ENCODE results near the gene TIMM13. TPM values are rescaled to one million over a fixed set of nuclear protein-coding genes. Genes with fewer than 3 reads are reported as not detected.

The TIMM13 gene
- total and polyA plus RNA-seq, 2 donors (not counting 3 experiments of a cell fraction or from before 2014, with no cell fraction given): 154 to 160 TPM

DNA sequence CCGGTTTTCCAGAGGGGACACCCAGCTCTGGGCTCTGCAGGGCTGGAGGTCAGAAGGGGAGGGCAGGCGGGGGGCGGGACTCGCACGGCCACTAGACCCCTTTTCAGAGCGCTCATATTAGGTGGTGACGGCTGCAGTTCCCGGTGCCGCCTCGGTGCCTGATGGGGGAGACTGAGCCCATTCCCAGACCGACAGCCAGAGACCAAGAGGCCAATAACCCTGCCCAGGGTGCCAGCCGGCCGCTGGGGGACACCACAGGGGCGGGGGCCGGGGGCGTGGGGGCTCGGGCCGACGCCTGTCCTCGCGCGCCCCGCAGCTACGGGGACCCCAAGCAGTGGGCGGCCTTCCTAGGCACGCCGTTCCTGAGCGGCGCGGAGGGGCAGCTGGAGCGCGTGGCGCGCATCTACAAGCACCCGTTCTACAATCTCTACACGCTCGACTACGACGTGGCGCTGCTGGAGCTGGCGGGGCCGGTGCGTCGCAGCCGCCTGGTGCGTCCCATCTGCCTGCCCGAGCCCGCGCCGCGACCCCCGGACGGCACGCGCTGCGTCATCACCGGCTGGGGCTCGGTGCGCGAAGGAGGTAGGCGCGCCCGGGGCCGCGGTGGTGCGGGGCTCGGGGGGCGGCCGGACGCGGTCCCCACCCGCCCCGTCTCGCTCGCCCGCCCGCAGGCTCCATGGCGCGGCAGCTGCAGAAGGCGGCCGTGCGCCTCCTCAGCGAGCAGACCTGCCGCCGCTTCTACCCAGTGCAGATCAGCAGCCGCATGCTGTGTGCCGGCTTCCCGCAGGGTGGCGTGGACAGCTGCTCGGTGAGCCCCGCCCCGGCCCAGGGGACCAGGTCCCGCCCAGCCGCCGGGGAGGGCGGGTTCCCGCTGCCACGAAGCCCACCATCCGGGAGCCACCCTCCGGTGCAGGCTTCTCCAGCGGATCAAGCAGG, 2.4 kb downstream of the TIMM13 start:
- TF ChIP-seq GATA2 (IDR thresholded peaks at IDR 0.05; ENCODE audit: insufficient read depth, insufficient read length, low read depth, low read length): no peak
- TF ChIP-seq POLR2A (IDR thresholded peaks at IDR 0.05; ENCODE audit: low read depth, low read length): no peak
- TF ChIP-seq EZH2 (IDR thresholded peaks at IDR 0.05; ENCODE audit: borderline replicate concordance, low read depth, low read length, severe bottlenecking): no peak
- no peak for TF ChIP-seq JUN (IDR thresholded peaks at IDR 0.05; ENCODE audit: borderline replicate concordance, insufficient read depth, insufficient read length, low read depth)
- TF ChIP-seq, protein P1, sequence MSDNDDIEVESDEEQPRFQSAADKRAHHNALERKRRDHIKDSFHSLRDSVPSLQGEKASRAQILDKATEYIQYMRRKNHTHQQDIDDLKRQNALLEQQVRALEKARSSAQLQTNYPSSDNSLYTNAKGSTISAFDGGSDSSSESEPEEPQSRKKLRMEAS (IDR thresholded peaks at IDR 0.05; ENCODE audit: insufficient read depth, insufficient read length): no peak
- TF ChIP-seq POLR2AphosphoS5 (IDR thresholded peaks at IDR 0.05; ENCODE audit: insufficient read depth, low read depth, low read length): peak; percentile 83
- TF ChIP-seq, protein P2, sequence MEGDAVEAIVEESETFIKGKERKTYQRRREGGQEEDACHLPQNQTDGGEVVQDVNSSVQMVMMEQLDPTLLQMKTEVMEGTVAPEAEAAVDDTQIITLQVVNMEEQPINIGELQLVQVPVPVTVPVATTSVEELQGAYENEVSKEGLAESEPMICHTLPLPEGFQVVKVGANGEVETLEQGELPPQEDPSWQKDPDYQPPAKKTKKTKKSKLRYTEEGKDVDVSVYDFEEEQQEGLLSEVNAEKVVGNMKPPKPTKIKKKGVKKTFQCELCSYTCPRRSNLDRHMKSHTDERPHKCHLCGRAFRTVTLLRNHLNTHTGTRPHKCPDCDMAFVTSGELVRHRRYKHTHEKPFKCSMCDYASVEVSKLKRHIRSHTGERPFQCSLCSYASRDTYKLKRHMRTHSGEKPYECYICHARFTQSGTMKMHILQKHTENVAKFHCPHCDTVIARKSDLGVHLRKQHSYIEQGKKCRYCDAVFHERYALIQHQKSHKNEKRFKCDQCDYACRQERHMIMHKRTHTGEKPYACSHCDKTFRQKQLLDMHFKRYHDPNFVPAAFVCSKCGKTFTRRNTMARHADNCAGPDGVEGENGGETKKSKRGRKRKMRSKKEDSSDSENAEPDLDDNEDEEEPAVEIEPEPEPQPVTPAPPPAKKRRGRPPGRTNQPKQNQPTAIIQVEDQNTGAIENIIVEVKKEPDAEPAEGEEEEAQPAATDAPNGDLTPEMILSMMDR (IDR thresholded peaks at IDR 0.05; ENCODE audit: extremely low read depth in 1 of 2, insufficient read depth in 1 of 2, low read depth in 1 of 2, low read length in 2 of 2): peak; percentile 41 to 65
- TF ChIP-seq FOS (IDR thresholded peaks at IDR 0.05; ENCODE audit: borderline replicate concordance, insufficient read depth, low read length): no peak
- TF ChIP-seq MYC (IDR thresholded peaks at IDR 0.05; ENCODE audit: low read depth, low read length): no peak
- dilution Hi-C loops (cut with MboI; ENCODE audit: extremely low pct_ligation_motif_present, low sequenced_read_pairs): no loop called here
- peak overlapping the region; percentile 15 for H3K27ac ChIP-seq (ENCODE audit: insufficient read depth, low read depth, low read length)

More for the DNA sequence above, 2.4 kb downstream of the TIMM13 start:
- peak; percentile 69 for DNase-seq (ENCODE audit: low read depth, low spot score)
- ChIA-PET POLR2A (no interaction called here), CTCF (interaction anchor here (0.6 to 3.3 kb wide), 7 partner anchors 29 to 193 kb away, joined by 3 to 14 read pairs (median 4); no protein-coding TSS in a partner anchor)
- FAIRE-seq: peak; percentile 79
- Histone ChIP-seq H3K9ac (replicated peaks; ENCODE audit: extremely low read depth, insufficient read depth, low read length) (no peak overlapping the region), H2AFZ (ENCODE audit: low read depth, low read length) (no peak overlapping the region), H3K79me2 (ENCODE audit: control insufficient read depth, insufficient read depth, low read length) (peaks cover 31% of the 10 kb centered on the region), H3K36me3 (ENCODE audit: control insufficient read depth in 2 of 2, extremely low read depth in 1 of 2, insufficient read depth in 2 of 2, low read length in 2 of 2) (peaks cover 0 to 2% of the 10 kb centered on the region in 2 experiments), H3K9me3 (replicated peaks; ENCODE audit: control insufficient read depth, insufficient read depth, low read length) (no peaks in the 10 kb centered on the region), H3K9me1 (replicated peaks; ENCODE audit: control insufficient read depth, extremely low read depth, insufficient read depth, low read length) (no peaks in the 10 kb centered on the region), H4K20me1 (replicated peaks; ENCODE audit: control insufficient read depth, extremely low read depth, insufficient read depth, low read length) (no peaks in the 10 kb centered on the region), H3K4me2 (ENCODE audit: insufficient read depth, low read length) (peak overlapping the region; percentile 68), H3K4me1 (ENCODE audit: control insufficient read depth, extremely low read depth, insufficient read depth, low read length) (peaks cover 26% of the 10 kb centered on the region), H3K4me3 (replicated peaks in 1 of 3; ENCODE audit: insufficient read depth in 1 of 3, low read depth in 1 of 3, low read length in 3 of 3) (peak overlapping the region in 2 of 3 experiments; percentile 8 to 12), H3K27me3 (ENCODE audit: control insufficient read depth in 2 of 2, insufficient read depth in 2 of 2, low read length in 2 of 2) (no peaks in the 10 kb centered on the region)
- no TSS peak for BruUV-seq (replicated peaks)
- intact Hi-C loops (cut with micrococcal nuclease): loop anchor here (1.0 kb wide), 1 partner anchor 186 kb away; no protein-coding TSS in a partner anchor

Data from endothelial cell of umbilical vein (primary cell).